ENCODE measurements around the gene MRGPRF. TPM values are rescaled to one million over a fixed set of nuclear protein-coding genes. Genes with fewer than 3 reads are reported as not detected.

Gene MRGPRF
- 10 to 100 TPM in 2 of 4 donors, 1 to 10 TPM in 2; 8.8 to 18.6 (median 10.9) TPM for total RNA-seq

GRCh38 chr11:69013009-69013951 lies at the start of gene MRGPRF:
MRGPRF (minus strand) TSS chr11:69013246; CDS start chr11:69009901, 3,345 bp downstream.
- TF ChIP-seq, protein P1, sequence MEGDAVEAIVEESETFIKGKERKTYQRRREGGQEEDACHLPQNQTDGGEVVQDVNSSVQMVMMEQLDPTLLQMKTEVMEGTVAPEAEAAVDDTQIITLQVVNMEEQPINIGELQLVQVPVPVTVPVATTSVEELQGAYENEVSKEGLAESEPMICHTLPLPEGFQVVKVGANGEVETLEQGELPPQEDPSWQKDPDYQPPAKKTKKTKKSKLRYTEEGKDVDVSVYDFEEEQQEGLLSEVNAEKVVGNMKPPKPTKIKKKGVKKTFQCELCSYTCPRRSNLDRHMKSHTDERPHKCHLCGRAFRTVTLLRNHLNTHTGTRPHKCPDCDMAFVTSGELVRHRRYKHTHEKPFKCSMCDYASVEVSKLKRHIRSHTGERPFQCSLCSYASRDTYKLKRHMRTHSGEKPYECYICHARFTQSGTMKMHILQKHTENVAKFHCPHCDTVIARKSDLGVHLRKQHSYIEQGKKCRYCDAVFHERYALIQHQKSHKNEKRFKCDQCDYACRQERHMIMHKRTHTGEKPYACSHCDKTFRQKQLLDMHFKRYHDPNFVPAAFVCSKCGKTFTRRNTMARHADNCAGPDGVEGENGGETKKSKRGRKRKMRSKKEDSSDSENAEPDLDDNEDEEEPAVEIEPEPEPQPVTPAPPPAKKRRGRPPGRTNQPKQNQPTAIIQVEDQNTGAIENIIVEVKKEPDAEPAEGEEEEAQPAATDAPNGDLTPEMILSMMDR (IDR thresholded peaks at IDR 0.05; ENCODE audit: low read depth) = no peak

- TF ChIP-seq, protein P1 (IDR thresholded peaks at IDR 0.05; ENCODE audit: low read depth) = no peak
Measured at GRCh38 chr11:69062169-69062855, 49.3 kb upstream of the MRGPRF start.

DNA sequence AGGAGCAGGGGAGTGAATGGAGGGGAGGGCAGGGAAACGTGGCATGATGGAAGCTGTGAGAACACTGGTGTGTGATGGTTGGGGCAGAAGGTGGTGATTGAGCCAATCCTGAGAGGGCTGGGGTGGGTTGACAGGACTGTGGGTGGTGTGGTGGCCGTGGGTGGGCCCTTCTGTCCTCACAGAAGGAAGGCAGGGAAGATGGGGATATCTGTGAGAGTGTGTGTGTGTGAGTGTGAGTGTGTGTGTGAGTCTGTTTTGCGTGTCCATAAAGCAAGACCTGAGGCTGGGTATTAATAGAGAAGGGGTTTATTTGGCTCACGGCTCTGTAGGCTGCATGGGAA lies 48.6 kb upstream of the MRGPRF start:
- TF ChIP-seq, protein P1 (IDR thresholded peaks at IDR 0.05; ENCODE audit: low read depth) = no peak

GRCh38 chr11:69060806-69061712 lies 48.0 kb upstream of the MRGPRF start:
- TF ChIP-seq, protein P1 (IDR thresholded peaks at IDR 0.05; ENCODE audit: low read depth) = no peak

DNA sequence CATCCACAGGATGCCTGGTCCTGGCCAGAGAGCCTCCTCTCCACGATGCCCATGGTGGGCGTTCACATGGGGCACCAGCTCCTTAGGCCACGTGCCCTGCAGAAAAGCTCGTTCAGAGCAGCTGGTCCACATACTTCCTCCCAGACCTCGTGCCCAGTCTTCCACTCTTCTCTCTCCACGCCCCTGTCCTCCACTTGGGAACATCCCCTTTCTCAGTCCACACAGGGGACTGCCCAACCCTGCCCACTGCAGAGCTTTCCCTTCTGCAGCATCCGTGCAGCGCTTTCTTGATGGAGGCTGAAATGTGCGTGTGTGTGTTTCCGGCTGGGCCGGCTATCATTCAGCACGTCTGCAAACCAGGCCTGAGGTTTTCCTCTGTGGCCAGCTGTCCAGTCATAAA lies 46.9 kb upstream of the MRGPRF start:
- TF ChIP-seq, protein P1 (IDR thresholded peaks at IDR 0.05; ENCODE audit: low read depth) = no peak

GRCh38 chr11:69059429-69059828 lies 46.4 kb upstream of the MRGPRF start:
- TF ChIP-seq, protein P1 (IDR thresholded peaks at IDR 0.05; ENCODE audit: low read depth) = no peak
